GM21381 (cell line): Measurements from ENCODE around the gene TSC22D2.
A peak's percentile ranks its signal among the peaks of the same experiment; 100 is the strongest.

Experiments
- ATAC-seq: cut with Tn5 transposase; IDR thresholded peaks from one replicate; pipeline ENCODE4 v1.9.1; 2021; ENCODE audit warnings: mild to moderate bottlenecking, moderate library complexity; ENCODE audit not compliant: unreplicated experiment

The TSC22D2 gene

DNA sequence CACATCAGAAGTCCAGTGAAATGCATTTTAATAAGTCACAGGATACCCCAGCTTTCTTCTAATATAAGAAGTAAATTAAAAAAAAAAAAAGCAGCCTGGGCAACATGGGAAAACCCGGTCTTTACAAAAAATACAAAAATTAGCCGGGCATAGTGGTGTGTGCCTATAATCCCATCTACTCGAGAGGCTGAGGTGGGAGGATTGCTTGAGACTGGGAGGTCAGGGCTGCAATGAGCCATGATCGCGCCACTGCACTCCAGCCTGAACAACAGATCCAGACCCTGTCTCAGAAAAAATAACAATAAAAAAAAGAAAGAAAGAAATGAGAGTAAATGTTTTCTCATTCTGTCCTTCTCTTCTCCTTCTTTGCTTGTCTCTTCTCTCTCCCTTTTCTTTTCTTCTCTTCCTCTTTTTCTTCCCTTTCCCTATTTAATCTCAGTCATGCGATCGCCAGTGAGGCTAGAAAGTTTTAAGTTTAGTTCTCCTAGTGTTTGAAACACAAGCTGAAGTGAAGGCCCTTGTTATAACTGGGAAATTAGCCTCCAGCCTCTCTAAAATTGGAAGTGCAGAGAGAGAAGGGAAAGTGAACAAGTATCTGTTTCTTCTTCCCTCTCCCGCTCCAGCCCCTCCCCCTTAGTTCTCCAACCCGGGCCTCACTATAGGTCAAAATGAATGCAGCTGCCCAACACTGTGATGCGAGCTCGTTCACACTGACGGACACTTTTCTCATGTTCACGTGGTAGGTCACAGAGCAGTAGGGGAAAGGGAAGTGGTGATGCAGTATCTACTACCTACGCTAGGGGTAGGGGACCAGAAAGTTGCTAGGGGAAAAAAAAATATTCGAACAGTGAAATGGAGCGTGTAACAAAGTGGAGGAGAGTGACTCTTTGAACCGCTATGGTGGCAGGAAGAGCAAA lies 23.5 kb upstream of the TSC22D2 start:
- ATAC-seq = peak; percentile 98

DNA sequence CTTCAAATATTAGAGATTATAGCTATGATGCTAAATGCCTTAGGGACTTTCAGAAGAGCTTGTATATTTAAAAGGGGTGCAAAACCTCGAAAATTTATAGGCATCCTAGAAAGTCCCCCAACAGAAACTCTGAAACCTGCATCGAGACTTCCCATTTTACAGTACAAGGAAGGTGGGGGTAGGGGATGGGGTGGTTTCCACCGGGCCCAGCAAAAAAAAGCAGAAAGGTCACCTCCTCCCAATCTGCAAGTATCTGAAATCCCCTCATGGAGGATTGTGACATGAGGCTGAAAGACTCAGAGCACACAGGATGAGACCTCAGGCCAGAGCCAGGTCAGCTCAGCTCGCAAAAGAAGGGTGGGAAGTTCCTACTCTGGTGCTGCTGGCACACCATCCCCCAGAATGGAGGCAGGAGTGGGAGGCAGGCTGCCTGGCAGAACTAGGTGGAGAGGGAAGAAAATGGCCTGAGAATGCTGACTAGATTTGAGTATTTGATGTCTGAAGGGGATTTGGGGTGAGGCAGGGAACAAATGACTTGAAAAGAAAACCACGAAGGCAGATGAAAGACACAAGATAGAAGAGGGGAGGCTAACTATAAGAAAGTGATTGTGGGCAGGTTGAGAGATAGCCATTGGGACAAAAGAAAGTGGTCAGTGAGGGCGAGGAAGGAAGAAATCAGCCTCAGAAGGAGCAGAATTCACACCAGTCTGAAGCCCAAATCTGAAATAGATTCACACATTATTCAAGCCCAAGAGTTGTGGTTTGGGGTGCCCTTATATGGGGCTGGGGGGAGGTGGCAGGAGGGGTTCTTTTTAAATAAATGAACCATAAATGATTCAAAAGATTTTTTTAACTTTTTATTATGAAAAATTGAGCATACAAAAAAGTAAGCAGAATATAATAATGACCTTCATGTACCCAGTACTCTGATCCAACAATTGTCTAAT lies 22.5 kb upstream of the TSC22D2 start:
- peak; percentile 34 for ATAC-seq

DNA sequence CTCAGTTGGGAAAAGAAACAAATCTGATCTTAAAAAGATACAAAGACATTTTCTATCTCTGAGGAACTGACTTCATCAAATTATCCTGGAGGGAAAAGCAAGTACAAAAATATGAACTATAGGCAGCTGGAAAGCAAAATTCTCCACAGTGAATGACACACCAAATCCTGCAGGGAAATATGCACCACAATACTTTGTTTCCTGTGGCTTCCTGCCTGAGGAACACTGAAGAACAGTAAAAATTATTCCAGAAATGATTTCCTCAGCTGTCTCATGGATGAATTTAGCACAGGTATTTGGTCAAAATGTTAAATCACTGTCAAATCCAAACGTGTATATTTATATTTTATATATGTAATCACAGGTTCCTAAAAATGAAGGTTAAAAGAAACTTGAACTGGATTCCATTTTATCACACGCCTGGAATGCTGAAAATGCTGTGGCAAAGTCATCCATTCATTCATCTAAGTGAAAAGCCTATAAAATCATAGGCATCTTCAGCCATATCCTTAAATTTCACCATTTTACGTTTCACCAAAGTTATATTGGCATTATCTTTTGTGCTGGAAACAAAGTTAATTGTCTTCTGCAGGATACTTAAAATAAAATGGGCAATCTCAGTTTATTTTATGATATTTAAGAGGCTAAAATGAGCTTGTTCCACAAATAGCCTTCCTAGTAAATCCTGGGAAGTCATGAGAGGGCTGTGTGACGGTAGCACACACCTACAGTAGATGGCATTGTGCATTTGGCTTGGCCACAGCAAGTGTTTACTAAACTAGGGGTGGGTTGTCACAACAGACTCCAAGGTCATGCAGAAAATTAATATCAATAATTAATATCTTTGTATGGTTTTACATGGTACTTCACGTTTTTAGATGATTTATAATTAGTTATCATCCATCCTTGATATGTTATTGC lies 19.3 kb upstream of the TSC22D2 start:
- ATAC-seq = no peak

DNA sequence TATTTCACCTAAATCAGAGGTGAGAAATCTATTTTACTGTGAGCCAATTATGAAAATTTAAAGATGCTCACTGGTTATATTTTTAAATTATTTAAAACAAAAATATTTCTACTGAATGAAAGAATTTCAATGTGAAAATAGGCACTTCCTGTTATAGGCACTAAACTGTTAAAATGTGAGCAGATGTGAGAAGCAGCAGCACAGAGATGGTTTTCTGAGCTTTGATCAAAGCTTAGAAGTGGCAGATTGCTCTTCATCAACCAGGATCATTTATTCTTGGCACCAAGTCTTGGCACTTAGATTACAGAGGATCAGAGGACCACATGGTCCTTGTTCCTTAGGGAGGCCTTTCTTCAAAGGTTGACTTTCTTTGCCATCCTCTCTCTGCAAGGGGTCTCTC lies 18.0 kb upstream of the TSC22D2 start:
- no peak for ATAC-seq

DNA sequence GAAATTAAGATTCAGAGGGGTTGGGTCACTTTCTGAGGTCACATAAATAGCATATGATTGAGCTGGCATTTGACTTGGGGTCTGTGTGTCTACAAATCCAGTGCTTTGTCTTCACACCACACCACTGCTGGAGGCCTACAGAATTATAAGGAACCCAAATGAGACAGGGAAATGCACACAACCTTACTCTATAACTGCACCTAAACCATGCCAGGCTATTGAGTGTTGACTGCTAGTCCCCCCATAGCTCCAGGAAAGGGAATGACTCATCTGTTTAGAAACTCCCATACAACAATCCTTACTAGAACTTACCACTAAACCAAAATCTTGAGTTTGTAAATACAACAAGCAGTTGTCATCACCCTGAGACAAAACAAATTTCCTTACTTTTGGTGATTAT lies 16.9 kb upstream of the TSC22D2 start:
- ATAC-seq = no peak

DNA sequence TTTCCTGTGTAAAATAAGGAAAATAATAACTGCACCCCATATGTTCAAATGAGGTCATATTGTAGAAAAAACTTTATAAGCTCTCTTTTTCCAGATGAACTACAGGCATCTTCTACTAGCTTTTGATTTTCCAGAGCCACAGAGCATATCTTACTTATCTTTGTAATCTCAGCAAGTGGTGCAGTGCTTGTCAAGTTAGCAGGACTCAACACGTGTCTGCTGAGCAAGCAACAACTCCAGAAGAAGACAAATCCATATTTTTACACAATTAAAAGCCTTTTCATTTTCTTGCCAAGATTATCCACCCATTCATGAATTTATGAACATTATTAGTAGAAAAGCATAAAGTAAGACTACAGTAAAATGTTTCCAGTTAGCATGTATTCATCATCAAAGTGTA lies 14.4 kb upstream of the TSC22D2 start:
- ATAC-seq = no peak

DNA sequence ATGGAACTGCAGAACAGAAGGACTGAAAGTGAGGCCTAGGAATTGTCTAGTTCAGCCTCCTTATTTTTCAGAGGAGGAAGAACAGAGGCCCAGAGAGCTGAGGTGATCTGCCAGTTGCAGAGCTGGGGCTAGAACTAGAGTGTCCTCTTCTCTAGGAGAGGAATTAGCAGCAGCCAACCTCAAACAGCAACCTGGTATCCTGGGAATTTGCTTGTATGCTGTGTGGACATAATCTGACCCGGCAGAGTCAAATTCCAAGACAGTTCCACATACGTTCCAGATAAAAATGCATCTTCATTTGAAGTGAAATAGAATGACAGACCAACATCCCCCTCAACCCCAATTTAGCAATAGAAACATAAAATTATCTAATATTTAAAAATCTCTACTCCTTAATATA lies 13.5 kb upstream of the TSC22D2 start:
- no peak for ATAC-seq

DNA sequence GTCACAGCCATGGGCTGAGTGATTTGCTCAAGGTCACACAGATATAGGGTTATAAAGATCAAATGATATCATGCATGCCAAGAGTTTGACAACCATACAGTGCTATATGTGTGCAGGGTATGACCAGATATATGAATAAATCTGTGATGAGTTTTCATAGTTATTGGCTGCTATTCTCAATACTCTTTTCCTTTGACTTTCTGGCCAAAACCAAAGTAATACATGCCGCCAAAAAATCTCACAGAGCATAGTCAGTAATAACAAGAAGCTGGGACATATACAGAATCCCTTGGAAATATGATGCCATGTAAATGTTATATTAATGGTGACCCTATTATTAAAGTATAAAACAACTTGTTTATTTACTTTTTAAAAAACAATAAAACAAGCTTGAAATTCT lies 11.6 kb upstream of the TSC22D2 start:
- ATAC-seq = no peak

DNA sequence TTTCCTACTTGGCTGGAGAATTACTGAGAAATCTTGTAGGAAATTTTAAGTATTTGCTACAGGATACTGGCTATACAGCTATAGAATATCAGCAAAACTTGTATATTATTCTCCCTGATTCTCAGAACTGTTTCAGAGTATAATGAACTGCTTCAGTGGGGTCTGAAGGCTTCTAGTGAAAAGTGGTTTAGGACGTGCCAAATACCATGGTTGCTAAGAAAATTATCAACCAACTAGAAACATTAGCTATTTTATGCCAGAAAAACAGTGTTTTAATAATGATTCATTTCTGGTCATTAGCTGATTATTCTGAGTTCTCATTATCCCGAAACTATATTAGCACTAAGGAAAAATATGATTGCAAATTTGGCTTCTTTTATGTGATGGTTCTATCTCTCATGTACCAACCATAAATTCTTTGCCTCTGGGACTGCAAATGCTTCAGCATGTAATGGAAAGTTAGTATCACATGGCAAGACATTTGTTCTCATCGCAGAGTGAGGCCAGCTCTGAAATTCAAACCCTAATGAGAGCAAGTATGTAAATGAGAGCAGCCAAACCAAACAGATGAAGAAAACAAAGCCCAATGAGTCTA lies 11.0 kb upstream of the TSC22D2 start:
- ATAC-seq = no peak

DNA sequence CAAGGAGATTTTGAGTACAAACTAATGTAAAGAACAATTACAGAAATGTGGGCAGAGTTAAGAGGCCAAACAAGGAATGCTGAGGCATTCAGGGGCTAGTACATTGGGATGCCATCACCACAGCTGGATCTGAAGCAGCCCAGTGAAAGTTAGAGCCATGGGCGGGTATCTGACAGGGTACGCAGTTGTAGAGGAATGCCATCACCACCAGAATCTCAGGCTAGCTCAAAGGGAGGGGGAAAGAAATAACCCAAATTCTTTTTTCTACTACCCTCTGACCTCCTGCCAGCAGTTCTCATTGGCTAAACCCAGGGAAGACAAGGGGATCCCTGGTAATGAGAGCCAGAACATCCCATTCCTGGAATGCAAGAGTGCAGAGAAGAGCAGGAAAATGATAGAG lies 9.0 kb upstream of the TSC22D2 start:
- ATAC-seq = no peak

DNA sequence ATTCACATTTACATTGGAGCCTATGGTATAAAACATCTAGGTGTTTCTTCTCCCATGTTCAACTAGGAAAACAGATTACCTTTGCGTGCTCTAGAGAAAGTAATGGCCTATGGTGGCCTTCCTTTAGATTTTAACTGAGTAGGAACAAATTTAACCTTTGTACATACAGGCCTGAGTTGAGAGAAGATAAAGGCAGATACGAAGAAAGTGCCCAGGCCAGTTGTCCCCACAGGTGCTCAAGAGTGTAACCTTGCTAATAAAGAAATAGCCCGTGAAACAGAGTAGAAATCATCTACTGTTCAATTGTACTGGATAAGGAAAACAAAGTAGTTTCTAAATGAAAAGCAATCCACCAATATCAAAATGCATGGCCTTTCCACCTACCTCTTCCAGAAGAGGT lies 6.8 kb upstream of the TSC22D2 start:
- ATAC-seq = no peak

DNA sequence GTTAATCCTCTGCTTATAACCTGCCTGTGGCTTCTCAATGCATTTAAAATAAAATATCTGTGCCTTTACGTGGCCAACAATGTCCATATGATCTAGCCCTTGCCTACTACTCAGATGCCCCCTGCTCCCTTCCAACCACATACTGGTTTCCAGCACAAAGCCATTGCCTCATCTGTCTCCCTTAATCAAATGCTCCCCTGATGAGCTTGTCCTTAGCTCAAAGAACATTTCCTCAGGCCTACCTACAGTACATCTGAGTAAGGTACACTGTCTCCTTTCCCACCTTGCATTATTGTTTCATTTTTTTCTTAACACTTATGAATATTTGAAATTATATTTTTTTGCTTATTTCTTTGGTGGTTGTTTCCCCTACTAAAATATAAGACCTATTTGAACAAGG lies 5.9 kb upstream of the TSC22D2 start:
- no peak for ATAC-seq

DNA sequence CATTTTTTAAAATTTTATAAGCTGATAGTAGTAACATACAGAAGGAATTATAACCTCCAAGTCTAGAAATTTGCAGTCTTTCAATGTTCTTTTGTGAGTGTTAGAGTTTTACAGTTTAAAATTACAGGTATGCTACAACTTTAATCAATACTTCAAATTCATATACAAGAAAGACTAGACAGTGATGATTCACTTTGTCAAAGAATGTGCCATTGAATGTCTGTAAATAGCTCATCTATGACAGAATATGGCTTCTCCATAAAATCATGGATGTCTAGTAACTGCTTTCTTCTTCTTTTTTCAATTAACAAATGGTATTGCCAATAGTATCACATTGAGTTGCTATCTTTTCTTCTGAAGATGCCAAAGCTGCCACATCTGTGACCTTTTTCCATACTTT lies 4.1 kb upstream of the TSC22D2 start:
- no peak for ATAC-seq

DNA sequence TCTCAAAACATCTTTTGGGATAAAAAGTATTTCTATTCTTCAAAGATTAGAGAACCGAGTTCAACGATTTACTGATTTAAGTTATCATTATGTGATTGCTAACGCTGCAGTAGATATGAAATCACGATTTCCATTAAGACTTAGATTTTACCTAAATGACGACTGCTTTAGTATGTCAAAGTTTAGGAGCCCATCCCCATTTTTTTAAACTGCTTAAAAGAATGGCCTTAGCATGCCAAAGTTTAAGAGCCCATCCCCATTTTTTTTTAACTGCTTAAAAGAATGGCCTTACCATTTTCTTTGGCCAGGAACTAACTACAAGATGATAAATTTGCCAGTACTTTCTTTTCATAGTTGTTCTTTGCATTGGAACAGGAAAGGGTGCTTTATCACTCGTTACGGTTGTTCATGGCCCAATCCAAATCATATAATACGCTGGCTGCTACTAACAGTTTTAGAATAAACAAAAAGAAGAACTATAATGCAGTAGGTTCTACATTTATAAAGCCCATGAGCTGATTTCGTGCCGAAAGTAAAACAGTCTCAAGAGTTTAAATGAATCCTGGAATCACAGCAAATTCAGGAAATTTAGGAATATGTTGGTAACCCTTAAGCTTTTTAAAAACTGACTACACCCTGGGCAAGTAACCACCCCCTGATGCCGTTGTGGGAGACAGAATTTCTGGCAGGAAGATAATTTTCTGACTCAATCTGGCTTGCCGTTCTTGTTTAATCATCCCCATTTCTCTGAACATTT lies 869 bp upstream of the TSC22D2 start:
- no peak for ATAC-seq

DNA sequence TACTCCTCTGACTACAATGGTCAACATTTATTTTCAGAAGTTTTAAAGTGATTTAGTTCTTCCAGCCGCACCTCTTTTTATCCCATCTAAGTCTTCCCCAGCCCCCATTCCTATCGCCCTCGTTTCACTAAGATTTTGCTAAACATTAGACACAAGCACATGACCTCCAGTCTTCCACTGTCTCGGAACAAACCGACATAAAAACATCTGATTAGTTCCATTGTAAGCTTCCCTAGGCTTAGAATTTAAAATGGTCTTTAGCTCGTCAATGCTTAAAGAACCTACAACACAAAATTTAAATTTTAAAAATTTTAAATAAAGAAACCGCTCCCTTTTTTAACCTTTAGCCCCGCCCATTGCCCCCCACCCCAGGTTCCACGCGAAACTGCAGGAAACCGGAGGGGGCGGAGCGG lies 284 bp upstream of the TSC22D2 start:
- ATAC-seq = peak; percentile 2

DNA sequence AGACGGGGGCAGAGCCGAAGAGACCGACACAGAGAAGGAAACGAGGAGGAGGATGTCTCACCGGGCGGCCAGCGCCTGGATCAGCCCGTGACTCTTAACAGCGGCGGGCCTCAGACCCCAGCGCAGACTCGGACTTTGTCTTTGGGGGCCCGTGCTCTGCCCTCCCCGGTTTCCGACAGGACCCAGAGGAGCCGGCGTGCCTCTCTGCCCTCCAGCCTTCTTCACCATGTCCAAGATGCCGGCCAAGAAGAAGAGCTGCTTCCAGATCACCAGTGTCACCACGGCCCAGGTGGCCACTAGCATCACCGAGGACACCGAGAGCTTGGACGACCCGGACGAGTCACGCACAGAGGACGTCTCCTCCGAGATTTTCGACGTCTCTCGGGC lies 1.0 kb downstream of the TSC22D2 start:
- ATAC-seq = no peak

DNA sequence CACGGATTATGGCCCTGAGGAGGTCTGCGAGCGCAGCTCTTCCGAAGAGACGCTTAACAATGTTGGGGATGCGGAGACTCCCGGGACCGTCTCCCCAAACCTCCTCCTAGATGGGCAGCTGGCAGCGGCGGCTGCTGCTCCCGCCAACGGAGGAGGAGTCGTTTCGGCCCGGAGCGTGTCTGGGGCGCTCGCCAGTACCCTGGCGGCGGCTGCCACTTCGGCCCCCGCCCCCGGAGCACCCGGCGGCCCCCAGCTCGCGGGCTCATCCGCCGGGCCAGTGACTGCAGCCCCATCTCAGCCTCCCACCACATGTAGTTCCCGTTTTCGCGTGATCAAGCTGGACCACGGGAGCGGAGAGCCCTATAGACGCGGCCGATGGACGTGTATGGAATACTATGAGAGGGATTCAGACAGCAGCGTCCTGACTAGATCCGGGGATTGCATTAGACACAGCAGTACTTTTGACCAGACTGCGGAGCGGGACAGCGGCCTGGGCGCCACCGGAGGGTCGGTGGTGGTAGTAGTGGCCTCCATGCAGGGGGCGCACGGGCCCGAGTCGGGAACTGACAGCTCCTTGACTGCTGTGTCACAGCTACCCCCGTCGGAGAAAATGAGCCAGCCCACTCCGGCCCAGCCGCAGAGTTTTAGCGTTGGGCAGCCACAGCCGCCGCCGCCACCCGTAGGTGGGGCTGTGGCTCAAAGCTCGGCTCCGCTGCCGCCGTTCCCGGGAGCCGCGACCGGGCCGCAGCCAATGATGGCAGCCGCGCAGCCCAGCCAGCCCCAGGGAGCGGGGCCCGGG lies 1.6 kb downstream of the TSC22D2 start:
- peak; percentile 26 for ATAC-seq

DNA sequence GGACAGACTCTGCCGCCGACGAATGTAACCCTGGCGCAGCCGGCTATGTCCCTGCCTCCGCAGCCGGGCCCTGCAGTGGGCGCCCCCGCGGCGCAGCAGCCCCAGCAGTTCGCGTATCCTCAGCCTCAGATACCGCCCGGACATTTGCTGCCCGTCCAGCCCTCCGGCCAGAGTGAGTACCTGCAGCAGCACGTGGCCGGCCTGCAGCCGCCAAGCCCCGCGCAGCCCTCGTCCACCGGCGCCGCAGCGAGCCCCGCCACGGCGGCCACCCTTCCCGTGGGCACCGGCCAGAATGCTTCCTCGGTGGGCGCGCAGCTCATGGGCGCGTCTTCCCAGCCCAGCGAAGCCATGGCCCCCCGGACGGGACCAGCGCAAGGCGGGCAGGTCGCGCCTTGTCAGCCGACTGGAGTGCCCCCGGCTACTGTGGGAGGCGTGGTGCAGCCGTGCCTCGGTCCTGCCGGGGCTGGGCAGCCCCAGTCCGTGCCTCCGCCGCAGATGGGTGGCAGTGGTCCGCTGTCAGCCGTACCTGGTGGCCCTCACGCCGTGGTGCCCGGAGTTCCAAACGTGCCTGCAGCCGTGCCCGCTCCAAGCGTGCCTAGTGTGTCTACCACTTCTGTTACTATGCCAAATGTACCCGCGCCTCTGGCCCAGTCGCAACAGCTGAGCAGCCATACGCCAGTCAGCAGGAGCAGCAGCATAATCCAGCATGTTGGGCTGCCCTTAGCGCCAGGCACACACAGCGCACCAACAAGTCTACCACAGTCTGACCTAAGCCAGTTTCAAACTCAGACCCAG lies 2.4 kb downstream of the TSC22D2 start:
- no peak for ATAC-seq
